Large intestine (tissue), 3 donors: ENCODE results near the gene EYS. TPM values are rescaled to one million over a fixed set of nuclear protein-coding genes. Genes with fewer than 3 reads are reported as not detected.
"Not testable (repeated sequence)": the region's sequence is repeated elsewhere in the genome, so short reads cannot be mapped to it uniquely, and the experiment has no call there.

Experiments used
- DNase-seq, 2 donors: peaks; one replicate each; pipeline versions ENCODE4 v3.0.0 to v3.0.0-alpha.2; 2013
- H3K27ac ChIP-seq: one replicate; pipeline ENCODE4 v1.5.1; 2013; ENCODE audit warnings: low read length
- H3K27me3 ChIP-seq: 2 replicates; pipeline ENCODE4 v1.6.1; 2013; ENCODE audit warnings: low read length; ENCODE audit not compliant: control insufficient read depth, insufficient read depth
- H3K36me3 ChIP-seq: 2 replicates; pipeline ENCODE4 v1.6.1; 2013; ENCODE audit warnings: low read length; ENCODE audit not compliant: control insufficient read depth, insufficient read depth
- H3K4me1 ChIP-seq: one replicate; pipeline ENCODE4 v1.6.1; 2013; ENCODE audit warnings: low read length; ENCODE audit not compliant: control insufficient read depth, insufficient read depth
- H3K4me3 ChIP-seq: one replicate; pipeline ENCODE4 v1.5.1; 2013; ENCODE audit warnings: low read length
- H3K9me3 ChIP-seq: one replicate; pipeline ENCODE4 v1.6.1; 2013; ENCODE audit warnings: mild to moderate bottlenecking, low read depth, low read length, moderate library complexity; ENCODE audit not compliant: control insufficient read depth
- WGBS: methylation state at CpG from one replicate; pipeline ENCODE4 v1.1.5; 2013; ENCODE audit warnings: low lambda C conversion rate; ENCODE audit not compliant: insufficient coverage; 5-methylcytosine and 5-hydroxymethylcytosine counted together
- polyA plus RNA-seq: library from polyadenylated mRNA; unstranded; fragments of 120-200 nt; gene quantifications from one replicate; pipeline ENCODE4 v1.2.1, GENCODE V29; 2013

EYS gene
- polyA plus RNA-seq, 1 donor = 0.76 TPM

DNA sequence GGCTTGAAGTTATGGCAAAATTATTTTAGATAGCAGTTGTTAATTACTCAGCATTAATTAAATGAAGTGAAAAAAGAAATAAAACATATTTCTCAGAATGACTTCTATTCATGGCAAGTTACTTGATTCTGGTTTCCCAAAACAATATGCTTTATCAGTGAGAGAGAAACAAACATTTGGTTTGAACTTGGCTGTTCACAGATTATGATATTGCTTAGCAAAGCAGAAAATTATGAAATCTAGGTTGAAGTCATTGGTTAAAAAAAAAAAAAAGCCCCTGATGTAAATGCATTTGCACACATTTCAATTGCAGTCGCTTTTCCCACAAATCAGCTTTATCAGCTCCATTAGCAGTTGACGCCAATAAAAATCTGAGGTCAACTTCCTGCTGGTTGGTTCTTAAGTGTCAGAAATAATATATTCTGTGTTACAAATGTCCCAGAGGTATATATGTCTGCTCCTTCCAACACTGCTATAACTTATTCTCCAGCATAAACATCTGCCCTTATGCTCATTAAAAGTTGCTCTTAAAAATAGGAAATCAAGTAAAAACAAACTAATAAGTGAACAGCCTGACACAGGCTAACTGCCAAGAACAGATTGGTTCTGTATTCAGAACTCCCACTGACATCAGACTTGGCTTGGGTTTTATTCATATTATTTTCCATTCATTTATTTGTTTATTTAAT, 1796.0 kb downstream of the EYS start:
- Histone ChIP-seq H3K4me3 (no peak overlapping the region), H3K4me1 (no peaks in the 10 kb centered on the region), H3K27me3 (no peaks in the 10 kb centered on the region), H3K9me3 (no peaks in the 10 kb centered on the region), H3K36me3 (no peaks in the 10 kb centered on the region), H3K27ac (no peak overlapping the region)
- WGBS = no CpG with 5 or more reads among the region's 2 CpGs
- DNase-seq = peak in 1 of 2 donors; percentile 12

DNA sequence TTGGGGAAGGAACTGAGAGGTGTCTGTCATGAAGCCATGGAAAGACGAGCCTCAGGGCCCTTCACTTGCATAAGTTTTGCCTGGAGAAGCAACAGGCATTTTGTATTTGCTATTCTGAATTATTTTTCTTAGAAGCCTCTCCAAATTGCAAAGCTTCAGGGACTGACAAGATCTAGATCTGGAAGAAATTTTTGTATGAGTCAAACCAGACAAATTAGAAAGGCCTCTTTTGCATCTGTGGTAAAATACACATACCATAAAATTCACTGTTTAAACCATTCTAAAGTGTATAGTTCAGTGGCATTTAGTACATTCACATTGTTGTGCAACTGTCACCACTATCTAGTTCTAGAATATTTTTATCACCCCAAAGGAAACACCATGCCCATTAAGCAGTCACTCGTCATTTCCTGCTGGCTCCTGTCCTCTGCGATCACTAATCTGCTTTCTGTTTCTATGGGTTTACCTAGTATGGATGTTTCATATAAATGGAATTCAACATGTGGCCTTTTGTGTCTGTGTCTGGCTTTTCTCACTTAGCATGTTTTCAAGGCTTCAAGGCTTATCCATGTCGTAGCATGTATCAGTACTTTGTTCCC, 1802.3 kb downstream of the EYS start:
- no peaks in the 10 kb centered on the region for H3K27me3 ChIP-seq
- H3K9me3 ChIP-seq = no peaks in the 10 kb centered on the region
- DNase-seq = peak; percentile 66 to 79
- H3K4me3 ChIP-seq = no peak overlapping the region
- peak overlapping the region; percentile 47 for H3K27ac ChIP-seq
- WGBS = 43% methylated on average over 1 of the region's 4 CpGs
- peaks cover 4% of the 10 kb centered on the region for H3K4me1 ChIP-seq
- no peaks in the 10 kb centered on the region for H3K36me3 ChIP-seq

DNA sequence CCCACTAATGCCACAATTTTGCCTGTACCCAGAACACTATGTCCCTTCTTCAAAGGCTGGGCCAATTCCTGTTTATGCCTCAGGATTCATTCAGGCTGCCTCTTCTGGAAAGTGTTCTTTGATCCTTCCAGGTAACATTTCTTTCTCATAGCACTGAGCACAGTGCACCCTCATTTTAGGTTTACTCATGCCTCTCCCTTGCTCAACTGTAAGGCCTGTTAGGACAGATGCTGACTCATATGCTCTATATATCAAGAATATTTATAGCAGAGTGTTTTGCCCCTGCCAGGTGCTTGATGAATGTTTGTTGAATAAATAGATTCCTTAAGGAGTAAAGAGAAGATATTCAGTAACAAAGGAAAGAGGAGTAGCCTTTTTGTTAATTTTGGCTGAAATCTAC, 1807.5 kb downstream of the EYS start:
- no peak for DNase-seq
- H3K9me3 ChIP-seq = no peaks in the 10 kb centered on the region
- H3K36me3 ChIP-seq = no peaks in the 10 kb centered on the region
- no peaks in the 10 kb centered on the region for H3K27me3 ChIP-seq
- H3K27ac ChIP-seq = no peak overlapping the region
- H3K4me3 ChIP-seq = no peak overlapping the region
- peaks cover 4% of the 10 kb centered on the region for H3K4me1 ChIP-seq

DNA sequence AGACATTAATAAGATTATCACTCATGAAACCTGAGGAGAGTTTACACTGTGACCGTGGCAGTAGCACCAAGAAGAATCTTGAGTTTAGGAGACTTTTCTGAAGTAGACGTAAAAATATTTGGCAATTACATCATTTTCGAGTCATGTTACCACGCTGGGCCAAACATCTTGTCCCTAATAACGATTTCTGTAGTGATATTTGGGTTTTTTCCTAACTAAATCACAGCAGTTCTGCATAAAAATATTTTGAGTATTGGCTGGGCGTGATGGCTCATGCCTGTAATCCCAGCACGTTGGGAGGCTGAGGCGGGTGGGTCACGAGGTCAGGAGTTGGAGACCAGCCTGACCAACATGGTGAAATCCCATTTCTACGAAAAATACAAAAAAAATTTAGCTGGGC, 1809.1 kb downstream of the EYS start:
- no CpG with 5 or more reads among the region's 10 CpGs for WGBS

DNA sequence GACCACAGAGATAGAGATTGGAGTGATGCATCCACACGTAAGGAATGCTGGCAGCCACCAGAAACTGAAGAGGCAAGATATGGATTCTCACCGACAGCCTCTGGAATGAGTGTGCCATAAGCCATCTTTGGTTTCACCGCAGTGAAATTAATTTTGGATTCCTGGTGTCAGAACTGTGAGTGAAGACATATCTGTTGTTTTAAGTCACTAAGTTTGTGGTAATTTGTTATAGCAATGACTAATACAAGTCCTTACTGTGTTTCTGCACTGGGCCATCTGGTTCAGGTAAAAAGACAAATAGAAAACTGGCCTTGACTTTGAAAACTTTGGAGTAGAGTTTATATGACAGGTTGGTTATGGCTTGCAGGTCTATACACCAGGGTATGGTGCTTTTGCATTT, 1809.6 kb downstream of the EYS start:
- H3K36me3 ChIP-seq = no peaks in the 10 kb centered on the region
- no peak overlapping the region for H3K4me3 ChIP-seq
- no peaks in the 10 kb centered on the region for H3K27me3 ChIP-seq
- DNase-seq = no peak
- WGBS = 80% methylated on average over 1 of the region's 3 CpGs
- no peaks in the 10 kb centered on the region for H3K4me1 ChIP-seq
- no peak overlapping the region for H3K27ac ChIP-seq
- H3K9me3 ChIP-seq = no peaks in the 10 kb centered on the region

More for the DNA sequence above, 1809.1 kb downstream of the EYS start:
- Histone ChIP-seq H3K4me1 (no peaks in the 10 kb centered on the region), H3K27me3 (no peaks in the 10 kb centered on the region), H3K9me3 (no peaks in the 10 kb centered on the region), H3K27ac (no peak overlapping the region), H3K4me3 (no peak overlapping the region), H3K36me3 (no peaks in the 10 kb centered on the region)
- DNase-seq = no peak

DNA sequence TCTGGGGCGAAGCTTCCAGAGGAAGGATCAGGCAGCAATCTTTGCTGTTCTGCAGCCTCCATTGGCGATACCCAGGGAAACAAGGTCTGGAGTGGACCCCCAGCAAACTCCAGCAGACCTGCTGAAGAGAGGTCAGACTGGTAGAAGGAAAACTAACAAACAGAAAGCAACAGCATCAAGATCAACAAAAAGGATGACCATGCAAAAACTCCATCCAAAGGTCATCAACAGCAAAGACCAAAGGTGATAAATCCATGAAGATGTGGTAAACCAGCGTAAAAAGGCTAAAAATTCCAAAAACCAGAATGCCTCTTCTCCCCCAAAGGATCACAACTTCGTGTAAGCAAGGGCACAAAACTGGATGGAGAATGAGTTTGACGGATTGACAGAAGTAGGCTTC, 1818.6 kb downstream of the EYS start:
- no CpG with 5 or more reads among the region's 5 CpGs for WGBS

DNA sequence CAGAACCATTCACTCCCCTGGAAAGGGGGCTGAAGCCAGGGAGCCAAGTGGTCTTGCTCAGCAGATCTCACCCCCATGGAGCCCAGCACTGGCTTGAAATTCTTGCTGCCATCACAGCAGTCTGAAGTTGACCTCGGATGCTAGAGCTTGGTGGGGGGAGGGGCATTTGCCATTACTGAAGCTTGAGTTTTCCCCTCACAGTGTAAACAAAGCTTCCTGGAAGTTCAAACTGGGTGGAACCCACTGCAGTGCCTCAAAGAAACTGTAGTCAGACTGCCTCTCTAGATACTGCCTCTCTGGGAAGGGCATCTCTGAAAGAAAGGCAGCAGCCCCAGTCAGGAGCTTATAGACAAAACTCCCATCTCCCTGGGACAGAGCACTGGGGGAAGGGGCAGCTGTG, 1819.2 kb downstream of the EYS start:
- H3K4me3 ChIP-seq, H3K4me1 ChIP-seq, H3K27me3 ChIP-seq, H3K9me3 ChIP-seq, H3K36me3 ChIP-seq, DNase-seq, H3K27ac ChIP-seq: not testable (repeated sequence)
- no CpG with 5 or more reads among the region's 1 CpG for WGBS

More for the DNA sequence above, 1818.6 kb downstream of the EYS start:
- DNase-seq = no peak
- H3K4me1 ChIP-seq = no peaks in the 10 kb centered on the region
- no peak overlapping the region for H3K4me3 ChIP-seq
- no peaks in the 10 kb centered on the region for H3K9me3 ChIP-seq
- H3K27me3 ChIP-seq = no peaks in the 10 kb centered on the region
- no peak overlapping the region for H3K27ac ChIP-seq
- H3K36me3 ChIP-seq = no peaks in the 10 kb centered on the region

DNA sequence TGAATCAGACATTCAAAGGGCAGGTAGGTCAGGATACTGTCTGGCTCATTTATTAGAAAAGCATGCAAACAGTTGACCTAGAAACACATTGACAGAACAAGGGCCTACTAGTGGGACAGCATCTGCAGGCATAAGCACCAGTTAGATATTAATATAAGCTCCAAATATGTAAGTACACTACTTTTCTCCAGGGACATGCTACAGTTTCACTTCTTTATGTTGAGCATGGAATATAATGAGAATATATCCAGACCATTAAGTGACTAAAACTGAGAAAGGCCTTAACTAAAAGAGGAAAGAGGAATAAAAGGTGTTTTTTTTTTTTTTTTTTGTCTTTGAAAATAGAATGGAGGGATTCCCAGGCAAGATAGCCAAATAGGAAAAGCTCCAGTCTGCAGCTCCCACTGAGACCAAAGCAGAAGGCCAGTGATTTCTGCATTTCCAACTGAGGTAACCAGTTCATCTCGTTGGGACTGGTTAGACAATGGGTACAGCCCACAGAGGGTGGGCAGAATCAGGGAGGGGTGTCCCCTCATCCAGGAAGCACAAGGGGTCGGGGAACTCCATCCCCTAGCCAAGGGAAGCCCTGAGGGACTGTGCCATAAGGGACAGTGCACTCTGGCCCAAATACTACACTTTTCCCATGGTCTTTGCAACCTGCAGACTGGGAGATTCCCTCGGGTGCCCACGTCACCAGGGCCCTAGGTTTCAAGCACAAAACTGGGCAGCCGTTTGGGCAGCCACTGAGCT, 1819.8 kb downstream of the EYS start:
- no CpG with 5 or more reads among the region's 5 CpGs for WGBS
- no peaks in the 10 kb centered on the region for H3K4me1 ChIP-seq
- H3K27ac ChIP-seq = no peak overlapping the region
- no peaks in the 10 kb centered on the region for H3K27me3 ChIP-seq
- no peak overlapping the region for H3K4me3 ChIP-seq
- DNase-seq = no peak
- no peaks in the 10 kb centered on the region for H3K9me3 ChIP-seq
- no peaks in the 10 kb centered on the region for H3K36me3 ChIP-seq

DNA sequence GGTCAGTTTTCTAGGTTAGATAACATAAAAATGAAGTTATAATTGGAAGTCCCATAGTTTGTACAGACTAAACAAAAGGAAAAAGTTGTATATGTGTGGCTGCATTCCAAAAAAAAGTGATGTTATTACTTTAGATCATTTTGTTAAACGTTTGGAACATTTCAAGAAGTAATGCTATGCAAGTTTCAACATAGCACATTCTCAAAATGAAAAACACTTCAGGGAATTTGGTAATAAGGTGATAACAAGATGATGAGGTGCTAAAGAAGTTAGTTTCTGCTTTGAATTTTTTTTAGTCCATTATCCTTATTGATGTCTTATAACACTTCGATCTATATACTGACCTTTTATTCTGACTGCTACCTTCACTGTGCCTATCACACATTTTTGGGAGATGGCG, 1820.7 kb downstream of the EYS start:
- no peak overlapping the region for H3K4me3 ChIP-seq
- H3K27ac ChIP-seq = no peak overlapping the region
- no peaks in the 10 kb centered on the region for H3K27me3 ChIP-seq
- no peaks in the 10 kb centered on the region for H3K9me3 ChIP-seq
- DNase-seq = no peak
- no peaks in the 10 kb centered on the region for H3K4me1 ChIP-seq
- H3K36me3 ChIP-seq = no peaks in the 10 kb centered on the region
- 100% methylated on average over 2 of the region's 3 CpGs for WGBS

DNA sequence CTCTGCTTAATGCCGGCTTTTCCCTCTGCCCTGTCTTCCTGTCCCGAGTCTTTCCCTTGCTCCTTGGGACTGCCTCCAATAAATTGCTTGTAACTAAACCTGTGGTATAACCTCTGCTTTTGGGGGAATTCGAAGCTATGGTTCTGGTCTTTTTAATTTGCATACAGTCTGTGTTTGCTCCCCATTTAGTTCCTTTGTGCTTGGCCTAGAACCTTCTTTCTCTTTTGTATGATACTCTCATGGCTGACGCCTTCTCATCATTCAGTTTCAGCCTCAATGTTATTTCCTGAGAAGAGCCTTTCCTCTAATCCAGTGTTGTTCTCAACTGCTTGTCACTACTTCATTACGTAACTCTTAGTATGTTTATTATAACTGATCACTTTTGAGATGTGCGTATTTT, 1823.4 kb downstream of the EYS start:
- no peaks in the 10 kb centered on the region for H3K27me3 ChIP-seq
- H3K9me3 ChIP-seq = peaks cover under 1% of the 10 kb centered on the region
- H3K4me3 ChIP-seq = no peak overlapping the region
- no peaks in the 10 kb centered on the region for H3K4me1 ChIP-seq
- H3K27ac ChIP-seq = no peak overlapping the region
- no peak for DNase-seq
- WGBS = 93% methylated on average over 3 of the region's 6 CpGs
- no peaks in the 10 kb centered on the region for H3K36me3 ChIP-seq
